ENCODE results near the gene FAM228B.

DNA sequence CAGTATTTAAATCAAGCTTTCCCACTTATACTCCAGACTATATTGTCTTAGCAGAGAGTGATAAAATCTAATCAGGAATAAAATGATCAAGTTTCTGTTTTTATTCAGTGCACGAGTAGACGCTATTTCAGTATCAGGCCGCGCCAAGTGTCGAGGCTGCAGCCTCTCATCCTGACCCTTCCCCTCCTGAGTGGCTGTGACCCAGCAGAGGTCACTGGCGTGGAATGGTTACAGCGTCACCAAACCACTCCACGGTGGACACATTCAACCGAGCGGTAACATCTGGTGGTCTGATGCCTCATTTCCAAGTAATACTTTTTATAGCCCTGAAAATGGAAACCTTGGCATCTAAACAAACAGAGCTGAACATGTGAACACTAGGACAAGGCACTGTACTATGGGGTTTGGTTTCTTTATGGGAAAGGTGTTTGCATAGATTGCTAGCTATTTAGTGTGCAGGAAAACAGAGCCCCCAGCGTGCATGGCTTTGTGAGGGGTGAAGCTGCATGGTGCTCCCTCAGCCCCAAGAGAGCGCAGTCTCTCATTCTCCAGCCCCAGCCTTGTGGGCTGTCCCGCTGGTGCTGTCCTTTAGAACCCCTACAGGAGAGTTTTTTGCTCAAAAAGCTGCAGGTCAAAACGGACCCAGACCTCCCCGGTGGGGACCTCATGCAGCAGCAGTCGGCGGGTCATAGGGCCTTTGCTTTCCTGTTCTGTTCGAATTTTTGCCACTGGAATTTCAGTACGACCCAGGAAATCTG lies 79.9 kb downstream of the FAM228B start:
- TF ChIP-seq, protein P1, sequence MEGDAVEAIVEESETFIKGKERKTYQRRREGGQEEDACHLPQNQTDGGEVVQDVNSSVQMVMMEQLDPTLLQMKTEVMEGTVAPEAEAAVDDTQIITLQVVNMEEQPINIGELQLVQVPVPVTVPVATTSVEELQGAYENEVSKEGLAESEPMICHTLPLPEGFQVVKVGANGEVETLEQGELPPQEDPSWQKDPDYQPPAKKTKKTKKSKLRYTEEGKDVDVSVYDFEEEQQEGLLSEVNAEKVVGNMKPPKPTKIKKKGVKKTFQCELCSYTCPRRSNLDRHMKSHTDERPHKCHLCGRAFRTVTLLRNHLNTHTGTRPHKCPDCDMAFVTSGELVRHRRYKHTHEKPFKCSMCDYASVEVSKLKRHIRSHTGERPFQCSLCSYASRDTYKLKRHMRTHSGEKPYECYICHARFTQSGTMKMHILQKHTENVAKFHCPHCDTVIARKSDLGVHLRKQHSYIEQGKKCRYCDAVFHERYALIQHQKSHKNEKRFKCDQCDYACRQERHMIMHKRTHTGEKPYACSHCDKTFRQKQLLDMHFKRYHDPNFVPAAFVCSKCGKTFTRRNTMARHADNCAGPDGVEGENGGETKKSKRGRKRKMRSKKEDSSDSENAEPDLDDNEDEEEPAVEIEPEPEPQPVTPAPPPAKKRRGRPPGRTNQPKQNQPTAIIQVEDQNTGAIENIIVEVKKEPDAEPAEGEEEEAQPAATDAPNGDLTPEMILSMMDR (IDR thresholded peaks at IDR 0.05) = no peak
- TF ChIP-seq ZFX (IDR thresholded peaks at IDR 0.05; ENCODE audit: borderline replicate concordance) = no peak
